Osteoblast (primary cell): Measurements from ENCODE around the gene RAP1GAP. TPM values are rescaled to one million over a fixed set of nuclear protein-coding genes. Genes with fewer than 3 reads are reported as not detected.

ENCODE experiments used
- DNase-seq: peaks from one replicate; pipeline ENCODE4 v3.0.0; 2011; ENCODE audit warnings: low spot score, mixed read lengths; ENCODE audit not compliant: insufficient read length; ENCODE audit errors: missing footprints
- H2AFZ ChIP-seq: 2 replicates; pipeline ENCODE4 v1.6.0; 2011; ENCODE audit warnings: mild to moderate bottlenecking, low read length
- H3K27ac ChIP-seq: 2 replicates; pipeline ENCODE4 v1.5.1; 2011; ENCODE audit warnings: mild to moderate bottlenecking, low read depth, low read length, moderate library complexity
- H3K27me3 ChIP-seq: 2 replicates; pipeline ENCODE4 v1.6.0; 2012; ENCODE audit warnings: mild to moderate bottlenecking, control low read depth, inconsistent platforms, low read length, moderate library complexity; ENCODE audit not compliant: insufficient read depth
- H3K36me3 ChIP-seq: 2 replicates; pipeline ENCODE4 v1.5.1; 2011; ENCODE audit warnings: mild to moderate bottlenecking, low read length, control low read depth, moderate library complexity; ENCODE audit not compliant: insufficient read depth
- H3K4me1 ChIP-seq: 2 replicates; pipeline ENCODE4 v1.5.1; 2011; ENCODE audit warnings: mild to moderate bottlenecking, low read length, control low read depth, moderate library complexity; ENCODE audit not compliant: insufficient read depth
- H3K4me2 ChIP-seq: 2 replicates; pipeline ENCODE4 v1.6.0; 2011; ENCODE audit warnings: mild to moderate bottlenecking, low read length; ENCODE audit not compliant: insufficient read depth
- H3K4me3 ChIP-seq: fragments of 200-600 bp; sonication (generic); 3 replicates; pipeline ENCODE4 v1.5.1; 2012; ENCODE audit warnings: mild to moderate bottlenecking, low read length, inconsistent platforms; ENCODE audit not compliant: insufficient read depth
- H3K79me2 ChIP-seq: 2 replicates; pipeline ENCODE4 v1.6.0; 2012; ENCODE audit warnings: mild to moderate bottlenecking, low read length, control low read depth, inconsistent platforms; ENCODE audit not compliant: insufficient read depth
- H3K9me3 ChIP-seq: 2 replicates; pipeline ENCODE4 v1.5.1; 2011; ENCODE audit warnings: low read depth, low read length, control low read depth
- H4K20me1 ChIP-seq: 2 replicates; pipeline ENCODE4 v1.6.0; 2012; ENCODE audit warnings: mild to moderate bottlenecking, low read length, control low read depth; ENCODE audit not compliant: insufficient read depth
- CTCF ChIP-seq: IDR thresholded peaks from 2 replicates; pipeline ENCODE4 v1.5.1; 2011; ENCODE audit warnings: mild to moderate bottlenecking, low read depth, low read length, moderate library complexity; ENCODE audit errors: extremely low read depth
- total RNA-seq: library from RNA; depleted of rRNA; stranded (reverse); fragments of >200 nt; gene quantifications from 2 replicates; pipeline ENCODE4 v1.2.3, GENCODE V29; 2012

RAP1GAP gene
- total RNA-seq, 1 donor = under 0.01 TPM

GRCh38 chr1:21577324-21577723 is 91.8 kb downstream of the RAP1GAP start:
- Histone ChIP-seq H3K4me1 (peaks cover 11% of the 10 kb centered on the region), H4K20me1 (peaks cover 3% of the 10 kb centered on the region), H3K9me3 (no peaks in the 10 kb centered on the region), H3K27me3 (peaks cover 6% of the 10 kb centered on the region), H3K4me2 (no peak overlapping the region), H3K4me3 (no peak overlapping the region), H3K79me2 (no peaks in the 10 kb centered on the region), H3K27ac (no peak overlapping the region), H2AFZ (no peak overlapping the region), H3K36me3 (no peaks in the 10 kb centered on the region)
- TF ChIP-seq CTCF = no peak
- peak; percentile 26 for DNase-seq

- Histone ChIP-seq H2AFZ (no peak overlapping the region), H4K20me1 (peaks cover 3% of the 10 kb centered on the region), H3K27me3 (peaks cover 6% of the 10 kb centered on the region), H3K9me3 (peaks cover 2% of the 10 kb centered on the region), H3K4me2 (no peak overlapping the region), H3K79me2 (no peaks in the 10 kb centered on the region), H3K27ac (no peak overlapping the region), H3K36me3 (no peaks in the 10 kb centered on the region), H3K4me3 (no peak overlapping the region), H3K4me1 (peaks cover 11% of the 10 kb centered on the region)
- TF ChIP-seq CTCF = no peak
- DNase-seq = no peak
Measured at GRCh38 chr1:21576798-21577187, 92.4 kb downstream of the RAP1GAP start.

GRCh38 chr1:21576031-21576797 is 92.9 kb downstream of the RAP1GAP start:
- peaks cover 11% of the 10 kb centered on the region for H3K4me1 ChIP-seq
- DNase-seq = peak; percentile 42
- H3K79me2 ChIP-seq = no peaks in the 10 kb centered on the region
- no peaks in the 10 kb centered on the region for H3K36me3 ChIP-seq
- H3K4me3 ChIP-seq = no peak overlapping the region
- no peak for TF ChIP-seq CTCF
- H3K27ac ChIP-seq = no peak overlapping the region
- H4K20me1 ChIP-seq = peaks cover 3% of the 10 kb centered on the region
- H2AFZ ChIP-seq = no peak overlapping the region
- H3K27me3 ChIP-seq = peaks cover 6% of the 10 kb centered on the region
- H3K4me2 ChIP-seq = no peak overlapping the region
- H3K9me3 ChIP-seq = peaks cover 2% of the 10 kb centered on the region

- H4K20me1 ChIP-seq = peaks cover 3% of the 10 kb centered on the region
- H3K27ac ChIP-seq = no peak overlapping the region
- peaks cover 6% of the 10 kb centered on the region for H3K27me3 ChIP-seq
- H3K4me1 ChIP-seq = peaks cover 11% of the 10 kb centered on the region
- no peak overlapping the region for H3K4me2 ChIP-seq
- no peak overlapping the region for H2AFZ ChIP-seq
- TF ChIP-seq CTCF = no peak
- no peaks in the 10 kb centered on the region for H3K36me3 ChIP-seq
- peaks cover 2% of the 10 kb centered on the region for H3K9me3 ChIP-seq
- peak; percentile 64 for DNase-seq
- H3K79me2 ChIP-seq = no peaks in the 10 kb centered on the region
- H3K4me3 ChIP-seq = no peak overlapping the region
Measured at GRCh38 chr1:21575351-21575942, 93.7 kb downstream of the RAP1GAP start.
